AG10803 (cell line): ENCODE data around the gene MLLT10.
"Not testable (repeated sequence)": the region's sequence is repeated elsewhere in the genome, so short reads cannot be mapped to it uniquely, and the experiment has no call there.

Experiments
- DNase-seq: peaks from one replicate; pipeline ENCODE4 v3.0.0; 2010; ENCODE audit warnings: low read depth
- H3K4me3 ChIP-seq: 2 replicates; pipeline ENCODE4 v1.5.1; 2011; ENCODE audit warnings: mild to moderate bottlenecking, low read length, control low read depth
- TF ChIP-seq, protein P1 (sequence below): conservative IDR thresholded peaks from 2 replicates; pipeline ENCODE4 v1.5.1; 2011; ENCODE audit warnings: mild to moderate bottlenecking, low read length, control low read depth, inconsistent platforms

The MLLT10 gene

GRCh38 chr10:21625623-21626229 lies 91.7 kb downstream of the MLLT10 start:
- no peak for DNase-seq
- TF ChIP-seq, protein P1, sequence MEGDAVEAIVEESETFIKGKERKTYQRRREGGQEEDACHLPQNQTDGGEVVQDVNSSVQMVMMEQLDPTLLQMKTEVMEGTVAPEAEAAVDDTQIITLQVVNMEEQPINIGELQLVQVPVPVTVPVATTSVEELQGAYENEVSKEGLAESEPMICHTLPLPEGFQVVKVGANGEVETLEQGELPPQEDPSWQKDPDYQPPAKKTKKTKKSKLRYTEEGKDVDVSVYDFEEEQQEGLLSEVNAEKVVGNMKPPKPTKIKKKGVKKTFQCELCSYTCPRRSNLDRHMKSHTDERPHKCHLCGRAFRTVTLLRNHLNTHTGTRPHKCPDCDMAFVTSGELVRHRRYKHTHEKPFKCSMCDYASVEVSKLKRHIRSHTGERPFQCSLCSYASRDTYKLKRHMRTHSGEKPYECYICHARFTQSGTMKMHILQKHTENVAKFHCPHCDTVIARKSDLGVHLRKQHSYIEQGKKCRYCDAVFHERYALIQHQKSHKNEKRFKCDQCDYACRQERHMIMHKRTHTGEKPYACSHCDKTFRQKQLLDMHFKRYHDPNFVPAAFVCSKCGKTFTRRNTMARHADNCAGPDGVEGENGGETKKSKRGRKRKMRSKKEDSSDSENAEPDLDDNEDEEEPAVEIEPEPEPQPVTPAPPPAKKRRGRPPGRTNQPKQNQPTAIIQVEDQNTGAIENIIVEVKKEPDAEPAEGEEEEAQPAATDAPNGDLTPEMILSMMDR = no peak
- no peak overlapping the region for H3K4me3 ChIP-seq

- TF ChIP-seq, protein P1 = no peak
- no peak overlapping the region for H3K4me3 ChIP-seq
- peak; percentile 31 for DNase-seq
Measured at GRCh38 chr10:21626457-21627161, 92.6 kb downstream of the MLLT10 start.

GRCh38 chr10:21627331-21627730 lies 93.3 kb downstream of the MLLT10 start:
- TF ChIP-seq, protein P1 = no peak
- H3K4me3 ChIP-seq = no peak overlapping the region
- DNase-seq = no peak

DNA sequence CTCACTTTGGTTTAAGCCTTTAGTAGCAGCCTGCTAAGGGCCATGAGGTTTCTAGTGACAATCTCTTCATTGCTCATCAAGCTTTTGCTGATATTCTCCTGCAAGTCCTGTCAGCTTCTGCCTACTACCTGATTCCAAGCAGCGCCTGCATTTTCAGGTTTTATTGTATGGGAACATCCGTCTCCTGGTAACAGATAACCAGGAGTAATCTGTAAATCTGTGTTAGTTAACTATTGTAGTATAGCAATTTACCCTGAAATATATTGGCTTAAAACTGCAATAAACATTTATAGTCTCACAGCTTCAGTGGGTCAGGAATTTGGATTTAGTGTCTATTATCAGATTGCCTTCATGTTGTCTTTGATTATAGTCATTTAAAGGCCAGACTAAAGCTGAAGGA lies 94.0 kb downstream of the MLLT10 start:
- TF ChIP-seq, protein P1 = no peak
- no peak for DNase-seq
- H3K4me3 ChIP-seq = no peak overlapping the region

DNA sequence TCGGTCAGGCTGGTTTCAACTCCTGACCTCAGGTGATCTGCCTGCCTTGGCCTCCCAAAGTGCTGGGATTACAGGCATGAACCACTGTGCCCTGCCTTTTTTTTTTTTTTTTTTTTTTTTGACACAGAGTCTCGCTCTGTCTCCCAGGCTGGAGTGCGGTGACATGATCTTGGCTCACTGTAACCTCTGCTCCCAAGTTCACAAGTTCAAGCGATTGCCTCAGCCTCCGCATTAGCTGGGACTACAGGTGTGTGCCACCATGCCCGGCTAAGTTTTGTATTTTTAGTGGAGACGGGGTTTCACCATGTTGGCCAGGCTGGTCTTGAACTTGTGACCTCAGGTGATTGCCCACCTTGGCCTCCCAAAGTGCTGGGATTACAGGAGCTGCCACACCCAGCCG lies 94.6 kb downstream of the MLLT10 start:
- H3K4me3 ChIP-seq, DNase-seq: not testable (repeated sequence)

DNA sequence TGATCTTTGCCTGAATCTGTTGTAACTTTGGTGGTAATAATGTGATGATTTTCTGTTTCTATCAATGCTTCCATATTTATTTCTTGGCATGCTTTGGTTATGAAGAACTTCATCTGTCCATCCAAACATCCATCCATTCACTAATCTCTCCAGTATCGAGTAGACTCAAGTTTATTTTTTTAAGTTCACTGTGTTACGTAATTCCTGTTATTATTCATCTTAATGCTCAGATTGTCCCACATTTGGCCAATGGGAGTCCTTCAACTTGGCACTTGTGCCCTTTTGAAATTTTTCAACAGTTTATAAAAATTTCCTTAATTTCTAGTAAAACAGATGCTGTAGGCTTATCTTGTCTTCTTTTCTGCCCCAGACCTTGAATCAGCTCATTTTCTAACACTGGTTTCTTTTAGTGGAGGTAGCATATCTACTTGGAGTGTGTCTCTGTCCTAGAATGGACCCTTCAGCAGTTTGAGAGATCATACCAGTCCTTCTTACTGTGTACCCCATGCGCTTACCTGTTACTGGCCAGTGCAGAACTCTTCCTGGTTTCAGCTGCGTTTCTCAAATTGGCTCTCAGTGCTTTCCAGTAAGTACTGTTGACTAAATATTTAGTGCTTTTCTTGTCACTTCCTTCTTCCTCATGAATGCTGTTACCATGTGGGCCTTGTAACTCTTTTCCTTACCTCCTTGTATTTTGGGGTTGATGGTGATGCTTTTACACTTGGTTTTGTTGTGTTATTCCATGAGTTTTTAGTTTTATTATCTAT lies 100.8 kb downstream of the MLLT10 start:
- TF ChIP-seq, protein P1 = no peak
- no peak overlapping the region for H3K4me3 ChIP-seq
- no peak for DNase-seq

DNA sequence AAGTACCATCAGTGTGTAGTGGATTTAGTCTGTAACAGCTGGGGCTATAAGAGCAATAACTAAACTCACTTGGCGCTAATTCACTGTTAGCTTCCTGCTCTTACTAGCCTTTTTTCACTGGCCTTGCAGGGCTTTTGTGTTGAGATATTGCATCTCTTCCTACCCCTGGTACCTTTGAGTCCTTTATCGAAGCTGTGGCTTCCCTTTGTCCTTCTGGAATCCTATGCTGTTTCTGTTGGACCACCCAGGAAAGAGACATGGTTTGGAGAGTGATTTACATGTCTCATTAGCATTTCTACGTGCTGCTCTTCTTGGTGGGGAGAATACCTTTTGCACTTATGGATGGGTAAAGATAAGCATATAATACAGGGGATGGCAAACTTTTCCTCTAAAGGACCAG lies 103.8 kb downstream of the MLLT10 start:
- TF ChIP-seq, protein P1 = no peak
- no peak for DNase-seq
- no peak overlapping the region for H3K4me3 ChIP-seq
